HCT116 (cell line): Measurements from ENCODE around the gene HLCS.

Experiments used
- CBX3 ChIP-seq: IDR thresholded peaks from 2 replicates; pipeline ENCODE4 v1.6.1; 2012; ENCODE audit warnings: low read depth
- CTCF ChIP-seq, 3 experiments: fragments of 200-600 bp in 1 of 3; sonication (generic) in 1 of 3; IDR thresholded peaks in 2 of 3; conservative IDR thresholded peaks in 1 of 3; 2 replicates each; pipeline ENCODE4 v1.5.1; 2012 to 2017; ENCODE audit warnings: low read depth in 2 of 3, low read length in 2 of 3, antibody characterized with exemption in 1 of 3, borderline replicate concordance in 1 of 3, control low read depth in 1 of 3, mild to moderate bottlenecking in 1 of 3, mixed read lengths in 1 of 3, mixed run types in 1 of 3, moderate library complexity in 1 of 3; ENCODE audit not compliant: insufficient read depth in 1 of 3
- EZH2 ChIP-seq: fragments of 200-600 bp; sonication (generic); IDR thresholded peaks from 2 replicates; pipeline ENCODE4 v1.6.1; 2017; ENCODE audit warnings: antibody characterized with exemption, mixed run types
- EZH2phosphoT487 ChIP-seq: fragments of 200-600 bp; IDR thresholded peaks from 2 replicates; pipeline ENCODE4 v1.6.1; 2018; ENCODE audit warnings: antibody characterized with exemption, borderline replicate concordance
- JUND ChIP-seq: IDR thresholded peaks from 2 replicates; pipeline ENCODE4 v1.6.1; 2012
- MAX ChIP-seq: IDR thresholded peaks from 2 replicates; pipeline ENCODE4 v1.6.1; 2012
- POLR2A ChIP-seq: IDR thresholded peaks from 2 replicates; pipeline ENCODE4 v1.7.0; 2011; ENCODE audit warnings: borderline replicate concordance; ENCODE audit not compliant: insufficient read depth, insufficient read length; ENCODE audit errors: extremely low read depth
- POLR2AphosphoS5 ChIP-seq: IDR thresholded peaks from 2 replicates; pipeline ENCODE4 v1.6.1; 2011; ENCODE audit warnings: mild to moderate bottlenecking, low read depth, low read length, moderate library complexity
- RAD21 ChIP-seq: IDR thresholded peaks from 2 replicates; pipeline ENCODE4 v1.6.1; 2012; ENCODE audit warnings: low read depth, mild to moderate bottlenecking
- REST ChIP-seq: IDR thresholded peaks from 2 replicates; pipeline ENCODE4 v1.6.1; 2012; ENCODE audit warnings: low read depth
- SRF ChIP-seq: IDR thresholded peaks from 2 replicates; pipeline ENCODE4 v1.6.1; 2012; ENCODE audit warnings: low read depth
- YY1 ChIP-seq: IDR thresholded peaks from 2 replicates; pipeline ENCODE4 v1.6.1; 2011; ENCODE audit warnings: low read length, low read depth, moderate library complexity, mild to moderate bottlenecking; ENCODE audit not compliant: insufficient replicate concordance; ENCODE audit errors: extremely low read depth
- ZBTB33 ChIP-seq: IDR thresholded peaks from 2 replicates; pipeline ENCODE4 v1.6.1; 2011; ENCODE audit warnings: mild to moderate bottlenecking, low read length, moderate library complexity; ENCODE audit not compliant: insufficient replicate concordance; ENCODE audit errors: extremely low read depth
- ZFX ChIP-seq: fragments of 450-650 bp; IDR thresholded peaks from 2 replicates; pipeline ENCODE4 v1.6.1; 2017

GRCh38 chr21:36964827-36965719 is 1.4 kb downstream of the HLCS start:
- TF ChIP-seq CTCF (IDR thresholded peaks at IDR 0.05 in 2 of 3, conservative IDR thresholded peaks at IDR 0.05 in 1 of 3; ENCODE audit: borderline replicate concordance in 1 of 3, insufficient read depth in 1 of 3, low read depth in 2 of 3, low read length in 2 of 3) (no peak), EZH2phosphoT487 (no peak), EZH2 (no peak), YY1 (no peak), POLR2AphosphoS5 (no peak), ZBTB33 (no peak), REST (no peak), JUND (no peak), POLR2A (no peak), SRF (no peak), RAD21 (no peak), ZFX (no peak), MAX (no peak), CBX3 (no peak)
